T-helper 17 cell (primary cell): ENCODE data around the gene POLR1C. TPM values are rescaled to one million over a fixed set of nuclear protein-coding genes. Genes with fewer than 3 reads are reported as not detected.

Experiments used
- ATAC-seq: fragments of 150-1000 bp; cut with Tn5 transposase; 2 replicates; pipeline ENCODE4 v1.10.0; 2021; ENCODE audit warnings: mild to moderate bottlenecking, moderate library complexity
- DNase-seq, 3 donors: peaks; one replicate each; pipeline versions ENCODE4 v3.0.0 to v3.0.0-alpha.2; 2020 to 2021
- H3K9me3 ChIP-seq: one replicate; pipeline ENCODE4 v1.7.0; 2013; ENCODE audit warnings: low read length, mild to moderate bottlenecking; ENCODE audit not compliant: control insufficient read depth, poor library complexity, severe bottlenecking
- H3K27ac Mint-ChIP-seq: one replicate; pipeline ENCODE4 v1.8.0; 2022; ENCODE audit warnings: mild to moderate bottlenecking, moderate library complexity, mixed read lengths
- H3K27me3 Mint-ChIP-seq: one replicate; pipeline ENCODE4 v1.8.0; 2022; ENCODE audit warnings: mixed read lengths
- H3K36me3 Mint-ChIP-seq: one replicate; pipeline ENCODE4 v1.8.0; 2022; ENCODE audit warnings: low read depth, mixed read lengths
- H3K4me1 Mint-ChIP-seq: one replicate; pipeline ENCODE4 v1.8.0; 2022; ENCODE audit warnings: mild to moderate bottlenecking, mixed read lengths
- H3K4me3 Mint-ChIP-seq: one replicate; pipeline ENCODE4 v1.8.0; 2022; ENCODE audit warnings: mild to moderate bottlenecking, moderate library complexity, mixed read lengths
- total RNA-seq, 4 donors: library from RNA in 2 of 4; stranded (reverse) in 2 of 4; gene quantifications; one replicate each; pipeline ENCODE4 v1.2.3 and lab custom pipeline; 2022 to 2026

The POLR1C gene
- total RNA-seq, 2 donors from 2014 or later: 51.6 to 54.9 TPM

DNA sequence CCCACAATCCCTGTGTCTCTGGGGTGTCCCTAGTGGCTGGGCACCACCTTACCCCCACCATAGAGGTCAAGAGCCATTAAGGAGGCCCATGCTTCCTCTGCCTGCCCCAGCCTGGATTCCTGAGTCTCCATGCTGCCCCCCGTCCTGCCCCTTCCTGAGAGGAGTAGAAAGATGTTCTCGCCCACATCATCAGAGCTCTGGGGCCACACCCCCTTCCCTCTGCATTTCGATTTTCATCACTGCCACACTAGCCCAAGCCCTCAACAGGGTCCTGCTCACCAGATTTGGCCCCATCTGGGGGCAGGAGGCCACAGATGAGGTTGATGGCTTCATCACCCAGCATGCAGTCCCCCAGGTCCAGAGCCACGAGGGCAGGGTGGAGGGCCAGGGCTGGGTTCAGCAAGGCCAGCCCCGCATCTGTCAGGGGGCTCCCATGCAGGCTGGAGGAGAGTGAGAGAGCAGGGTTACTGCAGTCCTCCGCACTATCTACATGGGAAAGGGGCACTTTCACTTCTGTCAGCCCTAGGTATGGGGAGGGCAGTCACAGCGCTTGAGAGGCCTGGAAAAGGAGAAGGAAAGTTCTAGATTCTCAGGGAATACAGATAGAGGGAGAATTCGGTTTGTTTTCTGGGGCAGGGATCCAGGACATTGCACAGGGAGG lies 8.3 kb upstream of the POLR1C start:
- Mint-ChIP-seq H3K4me1 (peaks cover 30% of the 10 kb centered on the region), H3K36me3 (peaks cover 3% of the 10 kb centered on the region), H3K27ac (peak overlapping the region; percentile 94), H3K27me3 (peaks cover 22% of the 10 kb centered on the region), H3K4me3 (peak overlapping the region; percentile 96)
- ATAC-seq (no peak), DNase-seq (no peak)
- H3K9me3 ChIP-seq: no peaks in the 10 kb centered on the region

DNA sequence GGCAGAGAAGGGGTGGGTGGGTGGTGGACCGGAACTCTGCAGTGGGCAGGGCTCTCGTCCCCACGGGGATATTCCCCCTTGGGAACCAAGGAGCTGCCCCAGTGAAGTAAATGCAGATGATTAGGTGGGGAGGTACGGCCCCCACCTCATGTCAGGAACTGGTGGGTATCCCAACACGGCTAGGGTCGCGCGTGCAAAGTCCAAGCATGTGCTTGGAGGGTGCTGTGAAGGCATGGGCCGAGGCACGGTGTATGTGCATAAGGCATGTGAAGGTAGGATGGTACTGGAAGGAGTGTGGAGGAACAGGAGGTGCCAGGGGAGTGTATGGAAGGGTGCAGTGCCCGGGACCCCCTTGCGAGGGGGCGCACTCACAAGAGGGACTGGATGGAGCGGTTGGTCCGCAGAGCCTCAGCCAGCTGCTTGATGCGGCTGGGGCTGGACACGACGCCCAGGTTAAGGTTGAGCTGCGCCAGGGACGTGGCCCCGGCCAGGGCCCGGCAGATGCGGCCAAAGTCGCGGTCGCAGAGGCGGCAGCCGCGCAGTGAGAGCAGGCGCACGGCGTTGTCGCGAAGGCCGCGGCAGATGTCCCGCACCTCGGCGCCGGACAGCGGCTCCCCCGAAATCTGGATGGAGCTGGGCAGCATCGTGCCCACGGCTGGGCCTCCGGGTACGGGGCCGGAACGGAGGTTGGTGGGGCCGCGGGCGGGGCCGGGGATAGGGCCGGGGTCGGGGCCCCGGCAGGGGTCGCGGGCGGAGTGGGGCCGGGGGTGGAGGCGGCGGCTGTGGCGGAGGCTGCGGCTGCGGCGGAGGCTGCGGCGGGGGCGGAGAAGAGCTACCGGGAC lies 7.5 kb upstream of the POLR1C start:
- H3K9me3 ChIP-seq: no peaks in the 10 kb centered on the region
- Mint-ChIP-seq H3K27me3 (peaks cover 22% of the 10 kb centered on the region), H3K4me3 (peak overlapping the region; percentile 96), H3K36me3 (peaks cover 3% of the 10 kb centered on the region), H3K27ac (peak overlapping the region; percentile 94), H3K4me1 (peaks cover 31% of the 10 kb centered on the region)
- ATAC-seq (no peak), DNase-seq (no peak)

DNA sequence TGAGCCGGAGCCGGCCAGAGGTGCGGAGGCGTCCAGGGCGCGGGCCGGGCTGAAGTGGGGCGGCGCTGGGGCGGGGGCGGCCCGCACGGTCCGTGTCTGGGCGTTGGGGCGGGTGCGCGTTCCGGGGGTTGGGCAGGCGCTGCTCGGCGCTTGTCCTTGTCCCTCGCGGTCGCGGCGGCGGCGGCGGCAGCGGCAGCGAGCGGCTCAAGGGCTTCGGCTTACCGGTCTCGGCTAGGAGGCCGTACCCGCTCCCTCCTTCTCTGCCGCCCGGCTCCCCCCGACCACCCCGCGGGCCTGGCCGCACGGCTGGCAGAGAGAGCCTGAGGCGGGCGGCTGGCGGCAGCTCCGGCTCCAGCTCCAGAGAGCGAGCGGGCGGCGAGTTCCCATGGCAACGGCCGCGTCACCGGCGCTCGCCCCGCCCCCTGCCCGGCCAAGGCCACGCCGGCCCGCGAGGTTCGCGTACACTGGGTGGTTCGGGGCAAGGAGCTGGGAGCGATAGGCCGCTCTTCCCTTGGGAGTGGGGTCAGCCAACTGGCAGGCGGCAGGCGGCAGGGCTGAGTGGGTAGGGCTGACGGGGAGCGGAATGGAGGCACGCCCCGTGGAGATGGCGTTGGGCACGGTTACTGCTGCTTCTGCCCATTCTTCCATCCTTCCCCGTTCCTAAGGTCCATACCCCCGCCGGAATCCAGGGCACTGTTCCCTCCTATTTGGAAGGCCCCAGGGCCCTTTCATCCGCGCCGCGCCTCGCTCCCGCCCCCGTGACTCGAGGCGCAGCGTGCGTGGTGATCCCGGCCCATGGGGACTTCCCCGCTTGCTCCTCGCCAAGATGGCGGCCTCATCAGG lies 6.7 kb upstream of the POLR1C start, which contains the start of gene LRRC73:
TSS of gene LRRC73 (minus strand) at position 363 of the 843 bp plus-strand sequence. CDS start 561 bp downstream, outside the sequence.
- H3K4me3 Mint-ChIP-seq: peak within 1 kb of the TSS; percentile 96
- H3K9me3 ChIP-seq: no peaks in the 10 kb centered on the region
- H3K36me3 Mint-ChIP-seq: peaks cover 4% of the 10 kb centered on the region
- H3K27me3 Mint-ChIP-seq: peaks cover 22% of the 10 kb centered on the region
- DNase-seq: peak; percentile 73 to 79 (median 75)
- H3K4me1 Mint-ChIP-seq: peaks cover 38% of the 10 kb centered on the region
- peak; percentile 81 for ATAC-seq
- peak within 1 kb of the TSS; percentile 94 for H3K27ac Mint-ChIP-seq

DNA sequence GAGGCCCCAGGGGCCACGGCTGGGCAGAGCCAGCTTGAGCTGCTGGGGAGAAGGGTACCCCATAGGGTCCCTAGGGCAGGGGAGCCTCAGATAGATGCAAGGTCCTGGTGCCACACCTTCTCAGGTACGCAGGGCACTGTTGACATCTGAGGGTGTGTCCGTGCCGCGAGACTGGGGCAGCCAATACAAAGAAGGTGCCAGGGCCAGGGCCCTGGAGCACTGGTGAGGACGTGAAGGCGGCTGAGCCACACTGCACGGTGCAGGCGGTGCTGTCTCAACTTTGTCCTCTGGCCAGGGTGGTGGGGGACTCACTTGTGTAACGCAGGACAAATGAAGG lies 6.1 kb upstream of the POLR1C start:
- peaks cover 22% of the 10 kb centered on the region for H3K27me3 Mint-ChIP-seq
- peak overlapping the region; percentile 96 for H3K4me3 Mint-ChIP-seq
- ATAC-seq (no peak), DNase-seq (no peak)
- H3K4me1 Mint-ChIP-seq: peaks cover 43% of the 10 kb centered on the region
- H3K36me3 Mint-ChIP-seq: peaks cover 5% of the 10 kb centered on the region
- H3K27ac Mint-ChIP-seq: peak overlapping the region; percentile 53
- H3K9me3 ChIP-seq: no peaks in the 10 kb centered on the region

DNA sequence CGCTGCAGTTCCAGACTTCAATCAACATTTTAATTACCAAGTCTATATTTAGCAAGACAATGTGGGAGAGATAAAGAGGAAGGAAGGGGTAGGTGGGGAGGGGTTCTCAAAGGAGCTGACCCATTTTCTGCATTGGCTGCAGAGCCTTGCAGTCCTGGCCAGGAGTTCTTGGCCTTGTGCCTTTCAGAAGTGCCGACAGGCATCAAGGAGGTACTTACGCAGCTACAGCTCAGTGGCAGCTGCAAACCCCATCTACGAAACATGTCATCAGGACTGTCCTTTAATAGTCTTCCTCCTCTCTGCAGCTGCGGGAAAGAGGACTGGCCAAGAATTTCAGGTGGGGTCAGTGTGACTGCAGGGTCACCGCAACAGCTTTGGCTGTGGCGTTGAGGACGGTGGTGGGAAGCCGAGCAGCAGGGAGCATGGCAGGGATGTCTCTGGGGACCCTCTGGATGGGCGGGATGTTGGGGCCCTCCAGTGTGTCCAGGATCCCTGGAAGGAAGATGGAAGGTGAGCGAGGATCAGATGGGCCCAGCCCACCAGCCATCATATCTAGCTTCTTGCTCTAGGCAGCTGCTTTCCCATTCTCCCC lies 5.0 kb upstream of the POLR1C start:
- Mint-ChIP-seq H3K4me3 (peak overlapping the region; percentile 28), H3K4me1 (peaks cover 43% of the 10 kb centered on the region), H3K36me3 (peaks cover 5% of the 10 kb centered on the region), H3K27me3 (peaks cover 22% of the 10 kb centered on the region), H3K27ac (no peak overlapping the region)
- no peak for DNase-seq
- no peaks in the 10 kb centered on the region for H3K9me3 ChIP-seq
- no peak for ATAC-seq

DNA sequence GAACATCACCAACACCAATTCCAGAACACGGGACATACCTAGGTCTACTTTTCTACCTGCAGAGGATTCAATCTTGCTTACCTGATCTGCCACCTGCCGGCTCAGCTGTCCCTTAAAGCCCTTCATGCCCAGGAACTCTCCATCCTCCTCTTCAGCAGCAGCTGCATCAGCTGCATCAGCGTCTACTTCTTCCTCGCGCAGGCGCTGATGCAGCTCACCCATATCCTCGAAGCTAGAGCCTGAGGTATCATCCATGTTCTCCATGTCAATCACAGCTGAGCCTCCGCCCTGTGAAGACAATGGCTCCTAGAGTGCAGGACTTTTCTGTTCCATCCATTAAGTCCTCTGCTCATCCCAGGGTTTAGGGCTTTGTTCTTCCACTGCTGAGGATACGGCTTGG lies 1.1 kb upstream of the POLR1C start:
- Mint-ChIP-seq H3K36me3 (peaks cover 2% of the 10 kb centered on the region), H3K27me3 (no peaks in the 10 kb centered on the region), H3K4me3 (no peak overlapping the region), H3K27ac (no peak overlapping the region), H3K4me1 (peaks cover 32% of the 10 kb centered on the region)
- DNase-seq (no peak), ATAC-seq (no peak)
- no peaks in the 10 kb centered on the region for H3K9me3 ChIP-seq

DNA sequence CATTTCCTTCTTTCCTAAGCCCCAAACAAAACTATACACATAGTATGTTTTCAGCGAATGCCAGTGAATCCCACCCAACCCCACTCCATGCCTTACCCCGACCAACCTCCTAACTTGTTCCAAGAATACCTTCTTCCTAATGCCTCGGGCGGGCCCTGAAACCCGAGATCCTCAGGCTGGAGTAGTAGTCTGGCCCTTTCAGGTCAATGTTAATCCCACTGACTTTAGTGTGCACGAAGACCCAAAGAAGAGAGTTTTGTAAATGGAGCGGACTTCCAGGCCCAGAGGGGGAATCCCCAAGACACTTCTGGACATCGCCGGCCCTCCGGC lies 557 bp upstream of the POLR1C start:
- H3K27ac Mint-ChIP-seq: no peak overlapping the region
- peaks cover 2% of the 10 kb centered on the region for H3K36me3 Mint-ChIP-seq

DNA sequence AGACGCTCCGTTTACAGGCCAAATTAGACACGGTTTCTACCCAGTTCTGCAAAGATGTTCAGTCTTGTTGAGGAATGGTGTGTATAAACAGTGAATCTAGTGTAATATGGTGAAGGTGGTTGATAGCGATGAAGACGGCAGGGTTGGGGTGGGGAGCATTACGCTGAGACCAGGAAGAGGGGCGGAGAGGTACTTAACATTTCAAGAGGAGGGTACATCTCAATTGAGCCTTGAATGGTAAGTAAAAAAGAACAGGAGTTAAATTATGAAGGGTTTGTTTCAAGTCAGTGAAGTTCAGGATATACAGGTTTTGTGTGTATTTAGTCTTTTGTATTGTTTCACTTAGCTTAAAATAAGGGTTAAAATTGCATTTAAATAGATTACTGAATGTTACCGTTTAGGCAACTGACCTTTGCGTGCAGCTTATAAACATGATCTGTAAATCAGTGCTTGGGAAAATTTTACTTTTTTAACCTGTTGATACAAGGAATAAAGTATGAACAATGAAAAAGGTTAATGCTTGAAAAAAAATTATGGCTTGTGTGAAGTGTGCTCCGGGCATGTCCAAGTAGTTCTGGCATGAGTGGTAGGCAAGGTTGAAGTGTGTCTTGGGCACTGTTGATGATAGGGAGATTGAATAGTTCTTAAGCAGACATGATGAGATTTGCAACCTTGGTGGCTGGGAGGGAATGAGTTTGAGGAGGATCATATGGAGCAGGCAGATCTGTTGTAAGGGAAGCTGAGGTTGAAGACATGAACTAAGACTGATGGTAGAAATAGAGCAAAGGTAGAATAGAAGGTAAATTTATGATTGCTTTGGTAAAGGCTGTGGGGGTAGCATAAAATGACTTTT lies 842 bp downstream of the POLR1C start:
- no peak overlapping the region for H3K27ac Mint-ChIP-seq
- no peaks in the 10 kb centered on the region for H3K27me3 Mint-ChIP-seq
- H3K4me1 Mint-ChIP-seq: peaks cover 28% of the 10 kb centered on the region
- peaks cover 2% of the 10 kb centered on the region for H3K36me3 Mint-ChIP-seq
- ATAC-seq (peak; percentile 2), DNase-seq (no peak)
- no peak overlapping the region for H3K4me3 Mint-ChIP-seq
- no peaks in the 10 kb centered on the region for H3K9me3 ChIP-seq

More for the DNA sequence above, 557 bp upstream of the POLR1C start:
- Mint-ChIP-seq H3K27me3 (no peaks in the 10 kb centered on the region), H3K4me3 (no peak overlapping the region), H3K4me1 (peaks cover 31% of the 10 kb centered on the region)
- peak; percentile 10 for ATAC-seq
- no peak for DNase-seq
- no peaks in the 10 kb centered on the region for H3K9me3 ChIP-seq

DNA sequence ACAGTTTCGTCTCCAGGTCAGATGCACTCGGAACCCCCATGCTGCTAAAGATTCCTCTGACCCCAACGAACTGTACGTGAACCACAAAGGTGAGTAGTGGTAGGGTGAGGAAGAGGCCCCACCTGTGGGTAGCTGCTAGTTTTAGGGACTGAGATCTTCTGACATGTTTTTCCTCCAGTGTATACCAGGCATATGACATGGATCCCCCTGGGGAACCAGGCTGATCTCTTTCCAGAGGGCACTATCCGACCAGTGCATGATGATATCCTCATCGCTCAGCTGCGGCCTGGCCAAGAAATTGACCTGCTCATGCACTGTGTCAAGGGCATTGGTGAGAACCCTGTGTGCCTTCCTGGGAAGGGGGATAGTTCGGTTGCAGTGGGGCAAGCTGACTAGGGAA lies 3.2 kb downstream of the POLR1C start:
- DNase-seq (no peak), ATAC-seq (no peak)
- H3K4me1 Mint-ChIP-seq: peaks cover 18% of the 10 kb centered on the region
- H3K36me3 Mint-ChIP-seq: peaks cover 2% of the 10 kb centered on the region
- no peak overlapping the region for H3K4me3 Mint-ChIP-seq
- no peak overlapping the region for H3K27ac Mint-ChIP-seq
- no peaks in the 10 kb centered on the region for H3K27me3 Mint-ChIP-seq
- H3K9me3 ChIP-seq: no peaks in the 10 kb centered on the region

DNA sequence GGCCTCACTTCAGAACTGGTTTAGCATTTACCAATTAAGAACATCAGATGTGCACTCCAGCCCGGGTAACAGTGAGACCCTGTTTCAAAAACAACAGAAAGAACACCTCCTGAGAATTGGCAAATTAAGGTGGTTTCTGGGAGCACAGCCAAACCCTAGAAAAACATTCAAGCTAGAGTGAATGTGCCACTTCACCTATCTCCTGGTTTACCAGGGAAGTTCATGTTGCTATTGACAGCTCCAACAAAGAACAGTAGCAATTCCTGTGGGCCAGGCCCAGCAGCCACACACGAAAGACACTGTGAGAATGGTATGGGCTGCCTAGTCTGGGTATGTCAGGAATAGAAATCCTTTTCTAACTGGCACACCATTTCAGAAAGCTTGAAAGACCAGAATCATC lies 4.9 kb downstream of the POLR1C start:
- peaks cover 7% of the 10 kb centered on the region for H3K36me3 Mint-ChIP-seq
- no peaks in the 10 kb centered on the region for H3K9me3 ChIP-seq
- DNase-seq: no peak
- H3K27ac Mint-ChIP-seq: peak overlapping the region; percentile 41
- no peak overlapping the region for H3K4me3 Mint-ChIP-seq
- no peak for ATAC-seq
- no peaks in the 10 kb centered on the region for H3K27me3 Mint-ChIP-seq
- peaks cover 7% of the 10 kb centered on the region for H3K4me1 Mint-ChIP-seq

DNA sequence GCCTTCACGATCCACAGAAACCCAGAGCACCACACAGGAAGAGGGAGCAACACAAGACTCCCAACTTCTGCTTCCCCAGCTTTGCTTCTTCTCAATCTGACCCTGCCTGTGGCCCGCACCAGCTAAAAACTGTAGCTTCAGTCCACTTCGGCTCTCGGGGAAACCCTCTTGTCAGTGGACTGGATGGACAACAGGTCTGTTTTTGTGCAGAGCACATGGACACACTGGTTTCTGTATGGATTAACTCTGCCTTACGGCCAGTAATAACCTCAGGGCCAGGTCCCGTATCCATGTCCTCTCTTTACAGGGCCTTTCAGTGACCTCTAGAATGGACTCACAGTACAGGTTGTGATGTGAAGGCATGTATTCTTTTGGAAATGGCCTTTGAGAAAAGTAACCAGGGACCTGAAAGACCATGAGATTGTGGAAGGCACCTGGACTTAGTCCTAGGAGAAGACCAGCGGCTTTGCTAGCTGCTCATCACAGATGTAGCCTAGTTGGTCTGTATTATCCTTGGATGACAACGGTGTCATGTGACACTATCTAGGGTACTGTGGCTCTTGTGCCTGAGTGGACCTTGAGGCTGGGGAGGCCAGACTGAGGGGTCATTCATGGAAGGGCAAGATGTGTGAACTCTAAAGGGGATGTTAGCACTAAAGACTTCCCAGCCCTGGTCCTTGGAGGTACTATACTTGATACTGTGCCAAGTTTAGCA lies 5.8 kb downstream of the POLR1C start:
- Mint-ChIP-seq H3K27ac (peak overlapping the region; percentile 41), H3K4me1 (peaks cover 7% of the 10 kb centered on the region), H3K36me3 (peaks cover 7% of the 10 kb centered on the region), H3K27me3 (no peaks in the 10 kb centered on the region), H3K4me3 (no peak overlapping the region)
- ATAC-seq (peak; percentile 27), DNase-seq (no peak)
- H3K9me3 ChIP-seq: no peaks in the 10 kb centered on the region

DNA sequence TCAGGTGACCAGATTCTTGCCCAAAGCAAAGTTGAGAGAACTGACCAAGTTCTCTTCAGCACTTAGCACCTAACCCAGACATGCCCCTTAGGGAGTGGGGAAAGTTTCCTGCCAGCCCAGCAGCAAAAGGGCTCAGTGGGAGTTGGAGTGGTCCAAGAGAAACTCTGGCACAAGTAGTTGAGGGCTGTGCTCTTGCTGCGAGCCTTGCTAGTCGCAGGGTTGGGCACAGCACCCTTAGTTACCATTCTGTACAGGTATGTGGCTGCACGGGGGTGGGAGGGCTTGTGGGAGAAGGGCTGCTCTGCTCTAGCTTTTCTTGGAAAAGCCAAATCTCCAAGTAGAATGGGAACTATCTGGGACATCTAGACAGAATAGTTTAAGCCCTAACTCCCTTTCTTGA lies 6.4 kb downstream of the POLR1C start:
- peaks cover 7% of the 10 kb centered on the region for H3K4me1 Mint-ChIP-seq
- ATAC-seq (peak; percentile 14), DNase-seq (no peak)
- H3K36me3 Mint-ChIP-seq: peaks cover 7% of the 10 kb centered on the region
- H3K9me3 ChIP-seq: no peaks in the 10 kb centered on the region
- H3K27me3 Mint-ChIP-seq: no peaks in the 10 kb centered on the region
- no peak overlapping the region for H3K4me3 Mint-ChIP-seq
- no peak overlapping the region for H3K27ac Mint-ChIP-seq
